HEK293 (cell line): ENCODE data around the gene CDH23.

Experiments used
- GLIS1 ChIP-seq: fragments of 450-650 bp; formaldehyde crosslinking; IDR thresholded peaks from 2 replicates; pipeline ENCODE4 v1.5.1; 2016; ENCODE audit warnings: missing biosample characterization, missing genetic modification characterization
- KLF9 ChIP-seq: fragments of 450-650 bp; formaldehyde crosslinking; IDR thresholded peaks from 2 replicates; pipeline ENCODE4 v1.5.1; 2016; ENCODE audit warnings: missing biosample characterization, missing genetic modification characterization, low read depth
- OSR2 ChIP-seq: fragments of 450-650 bp; formaldehyde crosslinking; IDR thresholded peaks from 2 replicates; pipeline ENCODE4 v1.5.1; 2016; ENCODE audit warnings: missing biosample characterization, missing genetic modification characterization
- SP3 ChIP-seq: fragments of 450-650 bp; formaldehyde crosslinking; IDR thresholded peaks from 2 replicates; pipeline ENCODE4 v1.5.1; 2016; ENCODE audit warnings: missing biosample characterization, missing genetic modification characterization
- ZBTB1 ChIP-seq: fragments of 450-650 bp; formaldehyde crosslinking; IDR thresholded peaks from 2 replicates; pipeline ENCODE4 v1.5.1; 2016; ENCODE audit warnings: missing biosample characterization, missing genetic modification characterization
- ZBTB21 ChIP-seq: fragments of 450-650 bp; formaldehyde crosslinking; IDR thresholded peaks from 2 replicates; pipeline ENCODE4 v1.5.1; 2017; ENCODE audit warnings: missing biosample characterization, missing genetic modification characterization
- ZNF114 ChIP-seq: fragments of 450-650 bp; formaldehyde crosslinking; IDR thresholded peaks from 2 replicates; pipeline ENCODE4 v1.5.0; 2017; ENCODE audit warnings: missing biosample characterization, missing genetic modification characterization
- ZNF132 ChIP-seq: fragments of 450-650 bp; formaldehyde crosslinking; IDR thresholded peaks from 2 replicates; pipeline ENCODE4 v1.5.1; 2017; ENCODE audit warnings: missing biosample characterization, missing genetic modification characterization, borderline replicate concordance
- ZNF2 ChIP-seq: fragments of 450-650 bp; formaldehyde crosslinking; IDR thresholded peaks from 2 replicates; pipeline ENCODE4 v1.5.1; 2016; ENCODE audit warnings: missing biosample characterization, missing genetic modification characterization
- ZNF274 ChIP-seq, 2 experiments: fragments of 200-500 bp in 1 of 2; fragments of 450-650 bp in 1 of 2; sonication (Bioruptor generic) in 1 of 2; formaldehyde crosslinking in 1 of 2; IDR thresholded peaks; 2 replicates each; pipeline versions ENCODE4 v1.5.1 to v1.6.1; 2014 to 2016; ENCODE audit warnings: borderline replicate concordance in 1 of 2, inconsistent platforms in 1 of 2, low read length in 1 of 2, missing biosample characterization in 1 of 2, missing genetic modification characterization in 1 of 2
- ZNF302 ChIP-seq: fragments of 450-650 bp; formaldehyde crosslinking; IDR thresholded peaks from 2 replicates; pipeline ENCODE4 v1.5.1; 2016; ENCODE audit warnings: missing biosample characterization, missing genetic modification characterization, low read depth
- ZNF324 ChIP-seq: fragments of 450-650 bp; formaldehyde crosslinking; IDR thresholded peaks from 2 replicates; pipeline ENCODE4 v1.5.1; 2016; ENCODE audit warnings: missing biosample characterization, missing genetic modification characterization
- ZNF391 ChIP-seq: fragments of 450-650 bp; formaldehyde crosslinking; IDR thresholded peaks from 2 replicates; pipeline ENCODE4 v1.5.1; 2016; ENCODE audit warnings: low read depth, missing biosample characterization, missing genetic modification characterization, borderline replicate concordance
- ZNF426 ChIP-seq: fragments of 450-650 bp; formaldehyde crosslinking; IDR thresholded peaks from 2 replicates; pipeline ENCODE4 v1.5.1; 2017; ENCODE audit warnings: missing biosample characterization, missing genetic modification characterization, mild to moderate bottlenecking, inconsistent platforms, moderate library complexity
- ZNF629 ChIP-seq: fragments of 450-650 bp; formaldehyde crosslinking; IDR thresholded peaks from 2 replicates; pipeline ENCODE4 v1.5.1; 2017; ENCODE audit warnings: missing biosample characterization, missing genetic modification characterization
- ZNF660 ChIP-seq: fragments of 450-650 bp; IDR thresholded peaks from 2 replicates; pipeline ENCODE4 v1.5.1; 2018; ENCODE audit warnings: missing biosample characterization, mild to moderate bottlenecking, missing genetic modification characterization
- ZNF707 ChIP-seq: fragments of 450-650 bp; formaldehyde crosslinking; IDR thresholded peaks from 2 replicates; pipeline ENCODE4 v1.5.1; 2016; ENCODE audit warnings: missing biosample characterization, missing genetic modification characterization
- TF ChIP-seq, protein P1 (sequence below): fragments of 450-650 bp; formaldehyde crosslinking; IDR thresholded peaks from 2 replicates; pipeline ENCODE4 v1.5.1; 2016; ENCODE audit warnings: missing biosample characterization, missing genetic modification characterization
- TF ChIP-seq, protein P2 (sequence below): fragments of 450-650 bp; formaldehyde crosslinking; IDR thresholded peaks from 2 replicates; pipeline ENCODE4 v1.5.1; 2016; ENCODE audit warnings: missing biosample characterization, missing genetic modification characterization
- TF ChIP-seq, protein P3 (sequence below): fragments of 450-650 bp; formaldehyde crosslinking; IDR thresholded peaks from 2 replicates; pipeline ENCODE4 v1.5.1; 2016; ENCODE audit warnings: missing biosample characterization, missing genetic modification characterization
- TF ChIP-seq, protein P4 (sequence below): fragments of 450-650 bp; formaldehyde crosslinking; IDR thresholded peaks from 2 replicates; pipeline ENCODE4 v1.5.1; 2016; ENCODE audit warnings: missing biosample characterization, missing genetic modification characterization

Gene CDH23

DNA sequence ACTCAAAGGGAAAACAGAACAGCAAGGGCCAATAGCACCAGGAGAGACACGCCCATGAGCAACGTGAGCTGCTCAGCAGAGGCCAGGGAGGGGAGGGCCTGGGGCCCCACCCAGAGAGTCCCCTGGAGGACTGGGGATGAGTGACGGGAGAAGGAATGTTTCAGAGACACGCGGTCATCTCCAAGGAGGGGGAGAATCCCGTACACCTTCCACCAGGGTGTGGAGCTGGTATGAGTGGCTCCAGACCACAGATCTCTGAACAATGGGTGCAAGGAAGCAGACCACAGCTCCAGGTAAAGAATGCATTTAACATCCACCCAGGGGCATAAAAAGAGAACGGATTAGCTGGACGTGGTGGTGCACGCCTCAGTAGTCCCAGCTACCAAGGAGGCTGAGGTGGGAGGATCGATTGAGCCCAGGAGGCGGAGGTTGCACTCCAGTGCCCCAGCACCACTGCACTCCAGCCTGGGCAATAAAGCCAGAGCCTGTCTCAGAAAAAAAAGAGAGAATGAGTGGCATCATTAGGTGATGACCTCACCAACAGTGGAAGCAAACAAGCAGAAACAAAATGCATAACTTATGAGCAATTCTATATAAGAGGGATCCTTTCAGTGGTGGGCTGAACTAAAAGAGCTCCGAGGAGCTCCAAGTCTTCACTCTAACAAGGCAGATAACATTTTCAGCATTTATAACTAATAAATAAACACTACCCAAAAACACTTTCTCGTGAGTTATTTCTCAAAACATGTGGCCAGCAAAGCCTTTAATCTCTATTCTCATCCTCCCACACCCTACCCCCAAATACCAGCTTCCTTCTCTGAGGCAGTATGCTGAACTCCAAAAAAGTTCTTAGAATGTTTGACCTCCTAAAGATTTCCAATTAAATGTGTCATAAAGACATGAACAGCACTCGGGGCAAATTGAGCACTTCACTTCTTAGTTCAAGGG is 441.8 kb downstream of the CDH23 start (continued):
- no peak for TF ChIP-seq ZNF2 (tag by site-specific recombination)
- TF ChIP-seq, protein P1, sequence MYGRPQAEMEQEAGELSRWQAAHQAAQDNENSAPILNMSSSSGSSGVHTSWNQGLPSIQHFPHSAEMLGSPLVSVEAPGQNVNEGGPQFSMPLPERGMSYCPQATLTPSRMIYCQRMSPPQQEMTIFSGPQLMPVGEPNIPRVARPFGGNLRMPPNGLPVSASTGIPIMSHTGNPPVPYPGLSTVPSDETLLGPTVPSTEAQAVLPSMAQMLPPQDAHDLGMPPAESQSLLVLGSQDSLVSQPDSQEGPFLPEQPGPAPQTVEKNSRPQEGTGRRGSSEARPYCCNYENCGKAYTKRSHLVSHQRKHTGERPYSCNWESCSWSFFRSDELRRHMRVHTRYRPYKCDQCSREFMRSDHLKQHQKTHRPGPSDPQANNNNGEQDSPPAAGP = peak; percentile 70; the same call in 1 of the 2 replicates
- 0 out of 2 replicates have a peak, but pooled peaks have one; percentile 29 for TF ChIP-seq ZNF324 (tag by site-specific recombination)
- no peak for TF ChIP-seq ZNF302
- no peak for TF ChIP-seq ZBTB1 (tag by site-specific recombination)
- TF ChIP-seq, protein P2, sequence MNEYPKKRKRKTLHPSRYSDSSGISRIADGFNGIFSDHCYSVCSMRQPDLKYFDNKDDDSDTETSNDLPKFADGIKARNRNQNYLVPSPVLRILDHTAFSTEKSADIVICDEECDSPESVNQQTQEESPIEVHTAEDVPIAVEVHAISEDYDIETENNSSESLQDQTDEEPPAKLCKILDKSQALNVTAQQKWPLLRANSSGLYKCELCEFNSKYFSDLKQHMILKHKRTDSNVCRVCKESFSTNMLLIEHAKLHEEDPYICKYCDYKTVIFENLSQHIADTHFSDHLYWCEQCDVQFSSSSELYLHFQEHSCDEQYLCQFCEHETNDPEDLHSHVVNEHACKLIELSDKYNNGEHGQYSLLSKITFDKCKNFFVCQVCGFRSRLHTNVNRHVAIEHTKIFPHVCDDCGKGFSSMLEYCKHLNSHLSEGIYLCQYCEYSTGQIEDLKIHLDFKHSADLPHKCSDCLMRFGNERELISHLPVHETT = peak; percentile 52; the same call in 1 of the 2 replicates
- TF ChIP-seq, protein P3, sequence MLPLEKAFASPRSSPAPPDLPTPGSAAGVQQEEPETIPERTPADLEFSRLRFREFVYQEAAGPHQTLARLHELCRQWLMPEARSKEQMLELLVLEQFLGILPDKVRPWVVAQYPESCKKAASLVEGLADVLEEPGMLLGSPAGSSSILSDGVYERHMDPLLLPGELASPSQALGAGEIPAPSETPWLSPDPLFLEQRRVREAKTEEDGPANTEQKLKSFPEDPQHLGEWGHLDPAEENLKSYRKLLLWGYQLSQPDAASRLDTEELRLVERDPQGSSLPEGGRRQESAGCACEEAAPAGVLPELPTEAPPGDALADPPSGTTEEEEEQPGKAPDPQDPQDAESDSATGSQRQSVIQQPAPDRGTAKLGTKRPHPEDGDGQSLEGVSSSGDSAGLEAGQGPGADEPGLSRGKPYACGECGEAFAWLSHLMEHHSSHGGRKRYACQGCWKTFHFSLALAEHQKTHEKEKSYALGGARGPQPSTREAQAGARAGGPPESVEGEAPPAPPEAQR (tag by site-specific recombination) = no peak
- no peak for TF ChIP-seq ZNF114 (tag by site-specific recombination)
- 0 out of 2 replicates have a peak, but pooled peaks have one; percentile 10 for TF ChIP-seq SP3 (tag by site-specific recombination)
- TF ChIP-seq KLF9 (tag by site-specific recombination) = peak; percentile 33; the same call in 1 of the 2 replicates
- TF ChIP-seq ZNF391 (tag by site-specific recombination) = no peak
- no peak for TF ChIP-seq ZNF132 (tag by site-specific recombination)
- 0 out of 2 replicates have a peak, but pooled peaks have one; percentile 27 for TF ChIP-seq ZNF660 (tag by site-specific recombination)
- TF ChIP-seq, protein P4, sequence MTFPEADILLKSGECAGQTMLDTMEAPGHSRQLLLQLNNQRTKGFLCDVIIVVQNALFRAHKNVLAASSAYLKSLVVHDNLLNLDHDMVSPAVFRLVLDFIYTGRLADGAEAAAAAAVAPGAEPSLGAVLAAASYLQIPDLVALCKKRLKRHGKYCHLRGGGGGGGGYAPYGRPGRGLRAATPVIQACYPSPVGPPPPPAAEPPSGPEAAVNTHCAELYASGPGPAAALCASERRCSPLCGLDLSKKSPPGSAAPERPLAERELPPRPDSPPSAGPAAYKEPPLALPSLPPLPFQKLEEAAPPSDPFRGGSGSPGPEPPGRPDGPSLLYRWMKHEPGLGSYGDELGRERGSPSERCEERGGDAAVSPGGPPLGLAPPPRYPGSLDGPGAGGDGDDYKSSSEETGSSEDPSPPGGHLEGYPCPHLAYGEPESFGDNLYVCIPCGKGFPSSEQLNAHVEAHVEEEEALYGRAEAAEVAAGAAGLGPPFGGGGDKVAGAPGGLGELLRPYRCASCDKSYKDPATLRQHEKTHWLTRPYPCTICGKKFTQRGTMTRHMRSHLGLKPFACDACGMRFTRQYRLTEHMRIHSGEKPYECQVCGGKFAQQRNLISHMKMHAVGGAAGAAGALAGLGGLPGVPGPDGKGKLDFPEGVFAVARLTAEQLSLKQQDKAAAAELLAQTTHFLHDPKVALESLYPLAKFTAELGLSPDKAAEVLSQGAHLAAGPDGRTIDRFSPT (tag by site-specific recombination) = peak; percentile 53; the same call in 1 of the 2 replicates
- TF ChIP-seq ZNF629 (tag by site-specific recombination) = peak; percentile 91
- no peak for TF ChIP-seq ZNF274 (IDR thresholded peaks at IDR 0.05; ENCODE audit: low read length)
- TF ChIP-seq ZNF274 (tag by site-specific recombination; IDR thresholded peaks at IDR 0.05; ENCODE audit: borderline replicate concordance) = no peak
- peak; percentile 88 for TF ChIP-seq GLIS1 (tag by site-specific recombination)
- no peak for TF ChIP-seq ZNF707
- TF ChIP-seq OSR2 = peak; percentile 9; the same call in 1 of the 2 replicates
- peak; percentile 61; the same call in 1 of the 2 replicates for TF ChIP-seq ZBTB21 (tag by site-specific recombination)
- no peak for TF ChIP-seq ZNF426
